ENCODE measurements around the gene CLN3. TPM values are rescaled to one million over a fixed set of nuclear protein-coding genes. Genes with fewer than 3 reads are reported as not detected.

The CLN3 gene
- total and polyA plus RNA-seq, 9 of the 15 experiments (the other 6 are each of a cell fraction or from before 2014, with no cell fraction given), result 2.5 to 27.1 (median 11.6) TPM

GRCh38 chr16:28494121-28494851, 2.4 kb upstream of the CLN3 start, which contains the start of gene APOBR (continued):
- TF ChIP-seq ATF2 (CRISPR knock-in tag; IDR thresholded peaks at IDR 0.05) (no peak), ERF (CRISPR knock-in tag; IDR thresholded peaks at IDR 0.05) (no peak), NR1H2 (CRISPR knock-in tag; IDR thresholded peaks at IDR 0.05) (0 out of 2 replicates have a peak, but pooled peaks have one; percentile 66), TEAD2 (tag; IDR thresholded peaks at IDR 0.05) (no peak), E2F6 (IDR thresholded peaks at IDR 0.05; ENCODE audit: borderline replicate concordance in 1 of 2, extremely low read depth in 1 of 2, insufficient read depth in 1 of 2, insufficient read length in 1 of 2, low read depth in 1 of 2, low read length in 1 of 2, poor library complexity in 1 of 2, severe bottlenecking in 1 of 2) (peak in 1 of 2 experiments; percentile 17), HDAC8 (tag; IDR thresholded peaks at IDR 0.05) (no peak), ZEB2 (IDR thresholded peaks at IDR 0.05) (peak; percentile 20; the same call in 1 of the 2 replicates), PKNOX1 (IDR thresholded peaks at IDR 0.05) (peak; percentile 51; the same call in 1 of the 2 replicates), ZFX (CRISPR knock-in tag; IDR thresholded peaks at IDR 0.05) (peak; percentile 74), ZNF146 (CRISPR knock-in tag; IDR thresholded peaks at IDR 0.05; ENCODE audit: unreplicated experiment) (no peak), NR0B1 (IDR thresholded peaks at IDR 0.05; ENCODE audit: partially characterized antibody) (no peak), PRPF4 (IDR thresholded peaks at IDR 0.05; ENCODE audit: insufficient read depth, low read depth, low read length, poor library complexity, severe bottlenecking) (no peak), LCOR (CRISPR knock-in tag; IDR thresholded peaks at IDR 0.05) (peak; percentile 27; the same call in 1 of the 2 replicates), CXXC5 (CRISPR knock-in tag; IDR thresholded peaks at IDR 0.05) (peak; percentile 20; the same call in 1 of the 2 replicates), ESRRA (IDR thresholded peaks at IDR 0.05; ENCODE audit: borderline replicate concordance, low read depth) (no peak), CUX1 (CRISPR knock-in tag; IDR thresholded peaks at IDR 0.05) (no peak)
